Mammary epithelial cell (primary cell): ENCODE data around the gene PURA.

ENCODE experiments used
- EZH2 ChIP-seq: IDR thresholded peaks from 2 replicates; pipeline ENCODE4 v1.6.1; 2012; ENCODE audit warnings: low read length, inconsistent platforms, borderline replicate concordance
- TF ChIP-seq, protein P1 (sequence below), 2 donors: IDR thresholded peaks in 1 of 2; conservative IDR thresholded peaks in 1 of 2; 2 replicates each; pipeline ENCODE4 v1.5.1; 2011 to 2012; ENCODE audit warnings: inconsistent platforms in 2 of 2, low read length in 2 of 2, mild to moderate bottlenecking in 2 of 2, control low read depth in 1 of 2, low read depth in 1 of 2; ENCODE audit not compliant: insufficient read depth in 1 of 2; ENCODE audit errors: extremely low read depth in 1 of 2

DNA sequence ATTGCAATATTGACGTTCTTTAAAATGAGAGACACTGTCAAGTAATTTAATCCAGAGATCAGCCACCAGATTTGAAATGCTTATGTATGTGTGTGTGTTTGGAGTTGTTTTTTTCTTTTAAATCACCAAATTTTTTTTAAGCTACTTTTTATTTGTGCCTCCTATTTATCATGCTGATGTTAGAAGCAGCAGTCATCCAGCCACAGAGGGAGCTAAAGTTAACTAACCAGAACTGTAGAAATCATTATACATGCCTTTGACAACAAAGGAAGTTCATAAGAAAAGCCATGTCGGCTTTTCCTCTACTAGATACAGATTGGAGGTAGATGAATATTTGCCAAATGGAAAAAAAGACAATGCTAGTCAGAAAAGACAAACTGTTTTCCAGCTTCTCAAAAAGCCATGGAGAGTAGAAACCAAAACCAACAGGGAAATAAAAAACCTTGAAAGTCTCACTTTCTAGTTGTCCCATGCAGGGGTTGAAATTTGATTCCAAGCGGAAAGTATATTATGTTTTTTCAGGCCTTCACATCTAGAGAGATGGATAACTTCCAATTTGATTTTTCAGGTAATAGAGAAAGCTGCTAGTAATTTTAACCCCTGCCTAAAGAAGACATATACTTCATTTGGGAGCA lies 4.5 kb downstream of the PURA start:
- TF ChIP-seq, protein P1, sequence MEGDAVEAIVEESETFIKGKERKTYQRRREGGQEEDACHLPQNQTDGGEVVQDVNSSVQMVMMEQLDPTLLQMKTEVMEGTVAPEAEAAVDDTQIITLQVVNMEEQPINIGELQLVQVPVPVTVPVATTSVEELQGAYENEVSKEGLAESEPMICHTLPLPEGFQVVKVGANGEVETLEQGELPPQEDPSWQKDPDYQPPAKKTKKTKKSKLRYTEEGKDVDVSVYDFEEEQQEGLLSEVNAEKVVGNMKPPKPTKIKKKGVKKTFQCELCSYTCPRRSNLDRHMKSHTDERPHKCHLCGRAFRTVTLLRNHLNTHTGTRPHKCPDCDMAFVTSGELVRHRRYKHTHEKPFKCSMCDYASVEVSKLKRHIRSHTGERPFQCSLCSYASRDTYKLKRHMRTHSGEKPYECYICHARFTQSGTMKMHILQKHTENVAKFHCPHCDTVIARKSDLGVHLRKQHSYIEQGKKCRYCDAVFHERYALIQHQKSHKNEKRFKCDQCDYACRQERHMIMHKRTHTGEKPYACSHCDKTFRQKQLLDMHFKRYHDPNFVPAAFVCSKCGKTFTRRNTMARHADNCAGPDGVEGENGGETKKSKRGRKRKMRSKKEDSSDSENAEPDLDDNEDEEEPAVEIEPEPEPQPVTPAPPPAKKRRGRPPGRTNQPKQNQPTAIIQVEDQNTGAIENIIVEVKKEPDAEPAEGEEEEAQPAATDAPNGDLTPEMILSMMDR (conservative IDR thresholded peaks at IDR 0.05 in 1 of 2, IDR thresholded peaks at IDR 0.05 in 1 of 2; ENCODE audit: extremely low read depth in 1 of 2, insufficient read depth in 1 of 2, low read depth in 1 of 2, low read length in 2 of 2) = no peak
- no peak for TF ChIP-seq EZH2
